GM18508 (cell line): ENCODE measurements around the gene DCP1B.

ENCODE experiments used
- ATAC-seq: cut with Tn5 transposase; IDR thresholded peaks from one replicate; pipeline ENCODE4 v1.9.1; 2021; ENCODE audit warnings: moderate number of reproducible peaks; ENCODE audit not compliant: insufficient read depth, unreplicated experiment

DCP1B gene

DNA sequence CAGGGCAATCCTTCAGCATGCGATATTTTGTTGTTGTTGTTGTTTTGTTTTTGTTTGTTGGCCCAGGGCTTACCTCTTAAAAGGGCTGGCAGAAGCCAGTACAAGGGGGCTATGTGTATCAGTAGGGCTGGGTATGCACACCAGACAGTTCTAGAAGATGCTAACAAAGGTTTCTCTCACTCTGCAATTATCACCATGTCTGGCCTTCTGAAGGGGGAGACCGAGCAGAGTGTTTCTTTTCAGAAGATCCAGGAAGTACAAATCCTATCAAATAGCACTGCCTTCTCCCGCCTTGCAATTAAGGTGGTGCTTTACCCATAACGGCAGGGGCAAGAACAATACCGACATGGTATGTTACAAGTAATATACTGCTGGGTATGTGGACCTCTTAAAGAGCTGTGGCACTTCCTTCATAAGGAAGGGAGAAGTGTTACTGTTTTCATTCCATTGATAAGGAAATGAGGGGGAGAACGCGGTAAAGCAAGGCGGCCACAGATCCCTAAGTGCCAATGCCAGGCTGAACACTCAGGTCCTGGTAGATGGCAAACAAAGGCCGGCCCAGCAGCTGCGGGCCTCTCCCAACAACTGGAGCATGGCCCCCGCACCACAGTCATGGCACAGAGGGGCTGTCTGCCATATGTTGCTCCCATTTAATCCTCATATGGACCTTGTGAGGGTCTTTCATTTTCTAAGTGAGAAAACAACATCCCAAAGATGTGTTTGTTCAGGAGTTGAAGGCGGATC, 66.6 kb downstream of the DCP1B start:
- no peak for ATAC-seq

DNA sequence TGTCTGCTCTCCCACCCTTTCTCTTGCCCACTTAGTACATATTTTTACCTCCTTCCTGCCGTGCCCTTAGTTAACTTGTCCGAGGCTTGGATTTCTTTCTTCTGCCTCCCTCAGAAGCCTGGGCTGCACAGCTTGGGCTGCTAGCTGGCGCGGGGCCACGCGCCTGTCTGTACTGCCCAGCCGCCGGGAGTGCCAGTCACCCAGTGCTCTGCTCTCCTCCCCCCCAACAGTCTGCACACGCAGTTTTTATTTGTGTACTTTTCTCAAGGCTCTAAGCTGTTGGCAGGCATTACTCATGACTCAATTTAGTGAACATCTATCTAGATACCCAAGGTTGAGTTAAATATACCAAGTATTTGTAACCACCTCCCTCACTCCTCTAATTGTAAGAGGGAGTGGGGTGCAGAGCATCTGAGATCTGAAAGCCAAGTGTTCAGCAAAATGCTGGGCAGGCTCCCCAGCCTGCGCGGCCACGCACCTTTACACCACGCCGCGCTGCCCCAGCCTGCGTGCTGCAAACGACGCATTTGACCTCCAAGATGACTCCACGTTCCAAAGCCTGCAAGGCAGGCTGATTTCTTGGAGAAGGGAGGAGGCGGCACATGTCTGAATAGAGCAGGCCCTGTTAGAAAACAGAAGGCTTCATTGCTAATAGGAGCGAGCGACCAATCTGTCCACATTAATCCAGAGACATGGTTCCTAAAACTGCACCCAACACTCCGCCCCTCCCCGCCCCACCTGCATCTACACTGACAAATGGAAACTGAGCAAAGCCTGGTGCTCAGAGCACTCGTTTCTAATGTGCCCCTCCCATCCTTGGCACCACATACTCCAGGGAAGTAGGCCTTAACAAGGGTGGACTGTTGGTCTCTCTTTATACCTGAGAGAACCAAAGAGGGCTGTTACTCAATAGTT, 67.6 kb downstream of the DCP1B start:
- no peak for ATAC-seq

DNA sequence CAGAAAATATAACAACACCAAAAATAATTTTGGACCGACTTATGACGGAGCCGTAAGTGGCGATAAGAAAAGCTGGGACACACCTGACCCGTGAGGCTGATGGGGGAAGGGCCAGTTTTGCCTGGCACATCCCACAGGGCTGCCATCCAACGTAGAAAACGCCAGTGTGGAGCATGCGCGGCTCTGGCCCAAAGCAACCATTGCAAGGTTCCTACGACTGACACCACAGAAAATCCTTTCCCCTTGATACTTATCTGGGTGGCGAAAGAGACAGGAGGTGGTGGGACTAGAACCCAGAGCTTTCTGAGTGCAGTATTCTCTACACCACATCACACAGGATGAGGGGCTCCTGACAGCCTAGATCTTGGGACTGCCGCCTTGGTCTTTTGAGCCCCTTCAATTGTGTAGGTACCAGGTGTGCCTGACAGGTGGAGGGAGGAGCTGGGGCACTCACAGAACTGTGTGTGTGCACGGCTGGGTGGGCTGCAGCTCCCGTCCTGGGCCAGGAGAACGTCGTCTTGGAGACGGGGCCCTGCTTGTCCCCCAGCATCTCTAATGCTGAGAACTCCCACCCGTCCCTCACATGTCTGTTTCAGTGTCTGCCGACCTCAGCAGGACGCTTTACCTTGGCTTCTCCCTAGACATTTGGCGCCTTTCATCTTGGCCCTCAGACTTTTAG, 68.4 kb downstream of the DCP1B start:
- no peak for ATAC-seq

DNA sequence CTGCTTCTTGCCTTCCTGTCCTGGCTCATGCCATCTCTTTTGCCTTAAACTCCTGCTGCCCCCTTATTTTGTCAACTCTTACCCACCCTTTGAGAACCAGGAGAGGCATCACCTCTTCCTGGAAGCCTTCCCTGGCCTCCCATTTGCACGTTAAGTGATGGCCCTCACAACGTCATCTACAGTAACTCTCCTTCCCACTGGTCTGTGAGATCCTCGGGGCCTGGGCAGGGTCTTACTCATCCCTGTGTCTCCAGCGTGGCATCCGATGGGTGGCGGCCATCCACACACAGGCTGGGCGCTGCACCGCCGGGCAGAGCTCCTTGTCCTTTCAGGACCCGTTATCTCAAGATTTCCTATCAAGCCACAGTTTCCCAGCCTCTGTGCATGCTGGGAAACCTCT, 69.0 kb downstream of the DCP1B start:
- no peak for ATAC-seq

DNA sequence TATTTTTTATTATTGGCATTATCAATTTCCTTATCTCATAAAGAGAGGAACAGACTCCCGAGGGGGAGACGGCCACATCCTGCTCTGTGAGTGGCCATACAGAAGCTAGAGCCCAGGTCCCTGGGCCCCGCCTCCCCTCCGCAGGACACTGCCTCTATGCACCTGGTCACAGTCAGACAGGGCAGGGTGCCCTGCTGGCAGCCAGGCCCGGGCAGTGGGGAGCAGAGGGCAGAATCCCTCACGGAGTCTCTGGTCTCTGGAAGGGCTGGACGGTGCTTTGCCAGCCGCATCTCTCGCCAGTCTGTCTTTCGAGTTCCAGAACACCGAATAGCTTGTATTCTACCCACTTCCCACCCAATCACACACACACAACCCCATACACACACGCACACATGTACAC, 69.4 kb downstream of the DCP1B start:
- ATAC-seq, result no peak

DNA sequence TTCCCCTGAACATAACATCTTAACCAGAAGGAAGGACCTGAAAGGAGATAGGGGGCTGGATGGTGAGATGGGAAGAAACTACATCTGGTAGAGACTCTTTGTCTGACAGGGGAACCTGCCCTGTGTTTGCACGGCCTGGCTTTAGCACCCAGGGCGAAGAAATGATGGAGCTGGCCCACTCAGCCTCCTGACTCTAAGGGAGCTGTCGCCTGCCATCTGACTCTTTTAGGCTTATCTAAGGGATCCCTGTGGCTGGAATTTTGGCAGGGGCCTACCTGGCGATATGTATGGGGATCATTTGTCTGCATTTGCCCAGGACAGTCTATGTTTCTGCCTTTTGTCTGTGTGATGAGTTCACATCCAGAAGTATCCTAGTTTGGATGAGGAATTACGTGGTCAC, 70.2 kb downstream of the DCP1B start:
- no peak for ATAC-seq

DNA sequence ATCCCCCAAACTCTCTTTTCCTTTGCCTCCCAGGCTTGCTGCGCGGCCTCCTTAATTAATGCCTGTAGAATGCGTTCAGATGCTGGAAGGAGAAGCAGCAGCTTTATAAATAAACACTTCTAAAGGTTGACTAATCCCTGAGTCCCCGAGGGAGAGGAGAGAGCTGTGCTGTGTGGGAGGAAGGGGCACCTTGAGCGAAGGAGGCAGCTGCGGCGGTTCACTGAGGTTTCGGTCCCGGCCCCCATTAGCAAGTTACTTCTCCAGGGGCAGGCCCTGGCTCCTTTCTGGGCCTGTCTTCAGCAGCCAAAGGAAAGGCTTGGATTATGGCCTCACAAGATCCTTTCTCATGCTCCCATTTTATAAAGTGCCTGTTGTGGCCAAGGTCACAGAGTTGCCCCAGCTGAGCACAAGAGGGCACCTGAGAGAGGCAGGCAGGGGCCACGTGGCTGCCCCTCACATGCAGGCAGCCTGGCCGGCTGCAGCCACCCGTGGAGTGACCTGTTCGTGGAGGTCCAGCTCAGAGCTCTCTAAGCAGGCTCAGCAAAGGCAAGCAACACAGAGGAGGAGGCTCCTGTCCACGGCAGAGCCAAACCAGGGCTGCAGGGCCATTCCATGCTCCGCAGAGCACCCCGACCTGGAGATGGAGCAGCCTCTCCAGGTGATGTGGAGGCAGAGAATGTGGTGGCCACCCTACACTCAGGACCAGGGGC, 70.8 kb downstream of the DCP1B start:
- ATAC-seq, result no peak

DNA sequence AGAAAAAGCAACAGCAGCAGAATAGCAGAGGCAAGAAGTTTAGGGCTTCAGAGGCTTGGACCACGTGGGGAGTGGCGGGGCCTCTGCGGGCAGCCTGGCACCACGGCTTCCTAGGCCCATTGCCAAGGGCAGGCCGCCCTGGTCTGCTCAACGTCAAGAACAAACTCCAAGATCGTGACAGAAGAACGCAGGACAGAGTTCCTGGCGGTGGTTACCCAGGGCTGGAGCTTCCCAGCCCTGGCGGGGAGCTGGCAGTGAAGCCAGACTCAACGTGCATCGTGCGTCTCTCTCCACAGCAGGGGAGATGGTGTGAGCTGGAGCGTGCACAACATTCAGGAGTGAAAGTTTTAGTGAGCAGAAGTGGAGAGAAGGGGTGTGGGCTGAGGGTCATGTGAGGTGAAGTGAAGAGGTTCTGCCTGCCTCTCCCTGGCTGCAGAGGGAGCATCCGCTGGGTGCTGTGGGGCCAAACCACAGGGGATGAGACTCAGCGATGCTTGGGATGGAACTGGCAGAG, 71.9 kb downstream of the DCP1B start:
- ATAC-seq, result no peak

DNA sequence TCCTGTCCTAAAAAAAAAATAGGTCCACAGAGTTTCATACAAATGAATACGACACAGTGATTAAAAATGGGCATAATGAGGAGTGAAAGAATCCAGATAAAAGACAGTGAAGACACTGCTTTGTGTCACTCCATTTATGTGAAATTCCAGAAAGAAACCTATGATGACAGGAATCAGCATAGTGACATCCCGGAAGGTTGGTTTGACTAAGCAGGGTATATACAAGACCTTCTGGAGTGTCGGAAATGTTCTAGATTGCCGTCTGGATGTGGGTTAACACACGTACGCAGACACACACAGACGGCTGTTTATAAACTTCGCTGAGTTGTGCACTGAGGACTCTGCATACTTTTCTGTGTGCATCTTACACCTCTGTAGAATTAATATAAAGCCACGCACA, 72.6 kb downstream of the DCP1B start:
- ATAC-seq, result no peak

DNA sequence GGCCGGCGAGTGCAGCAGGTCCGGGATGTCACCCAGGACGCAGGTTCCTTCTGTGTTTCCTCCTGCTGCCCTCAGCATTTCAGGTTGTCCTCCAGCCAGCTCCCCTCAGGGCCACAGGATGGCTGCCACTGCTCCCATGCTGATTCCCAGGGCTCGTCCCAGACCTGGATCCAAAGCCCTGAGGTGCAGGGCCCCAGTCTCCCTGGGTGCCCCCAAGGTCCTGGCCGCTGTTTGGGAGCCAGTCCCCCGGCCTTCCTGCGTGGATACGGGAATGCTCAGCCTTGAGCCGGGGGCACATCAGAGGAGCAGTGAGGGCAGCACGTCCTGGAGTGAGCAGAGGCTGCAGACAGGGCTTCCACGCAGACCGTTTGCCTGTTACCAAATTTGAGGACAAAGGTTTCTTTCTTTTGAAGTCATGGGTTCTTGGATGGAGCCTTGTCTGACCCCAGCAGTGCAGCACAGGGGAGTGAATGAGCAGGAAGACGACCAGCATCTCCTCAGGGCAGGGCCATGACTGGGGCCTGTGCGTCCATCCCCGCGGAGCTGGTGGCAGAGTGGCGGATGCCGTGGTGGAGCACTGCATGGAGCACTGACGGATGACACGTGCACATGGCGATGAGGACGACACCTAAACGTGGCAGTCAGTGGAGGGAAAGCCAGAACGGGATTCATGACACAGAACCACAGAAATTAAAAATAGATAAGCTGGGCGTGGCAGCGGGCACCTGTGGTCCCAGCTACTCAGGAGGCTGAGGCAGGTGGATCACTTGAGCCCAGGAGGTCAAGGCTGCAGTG, 73.3 kb downstream of the DCP1B start:
- ATAC-seq, result no peak

DNA sequence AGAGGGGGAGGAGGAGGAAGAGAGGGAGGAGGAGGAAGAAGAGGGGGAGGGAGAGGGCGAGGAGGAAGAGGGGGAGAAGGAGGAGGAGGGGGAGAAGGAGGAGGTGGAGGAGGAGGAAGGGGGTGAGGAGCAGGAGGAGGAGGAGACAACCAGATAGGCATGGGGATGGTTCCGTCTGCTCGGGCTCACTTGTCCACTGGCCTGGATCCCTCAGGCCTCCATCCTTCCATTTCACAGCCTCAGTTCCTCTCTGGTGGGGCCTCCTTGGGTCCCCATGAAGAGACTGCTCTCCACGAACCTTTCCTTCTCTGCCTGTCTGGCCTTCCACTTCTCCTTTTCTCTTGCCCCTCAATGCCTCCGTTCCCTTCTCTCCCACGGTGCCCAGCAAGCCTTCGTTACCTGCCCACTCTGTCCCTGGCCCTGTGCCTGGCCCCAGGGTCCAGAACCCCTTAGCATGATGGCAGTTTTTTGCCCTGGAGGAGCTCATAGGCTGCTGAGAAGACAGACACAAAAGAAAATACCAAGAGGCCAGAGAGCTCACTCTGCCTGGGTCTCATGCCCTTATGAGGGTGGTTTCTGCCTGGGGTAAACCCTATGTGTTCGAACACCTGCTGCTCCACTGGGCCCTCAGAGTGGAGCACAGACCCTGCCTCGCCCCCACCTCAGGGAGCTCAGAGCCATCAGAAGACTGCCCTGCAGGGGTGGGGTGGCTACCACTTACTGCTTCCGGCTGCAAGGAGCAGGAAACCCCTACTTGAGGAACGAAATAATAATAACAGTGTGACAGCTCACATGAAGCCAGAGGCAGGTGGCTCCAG, 74.1 kb downstream of the DCP1B start:
- no peak for ATAC-seq

DNA sequence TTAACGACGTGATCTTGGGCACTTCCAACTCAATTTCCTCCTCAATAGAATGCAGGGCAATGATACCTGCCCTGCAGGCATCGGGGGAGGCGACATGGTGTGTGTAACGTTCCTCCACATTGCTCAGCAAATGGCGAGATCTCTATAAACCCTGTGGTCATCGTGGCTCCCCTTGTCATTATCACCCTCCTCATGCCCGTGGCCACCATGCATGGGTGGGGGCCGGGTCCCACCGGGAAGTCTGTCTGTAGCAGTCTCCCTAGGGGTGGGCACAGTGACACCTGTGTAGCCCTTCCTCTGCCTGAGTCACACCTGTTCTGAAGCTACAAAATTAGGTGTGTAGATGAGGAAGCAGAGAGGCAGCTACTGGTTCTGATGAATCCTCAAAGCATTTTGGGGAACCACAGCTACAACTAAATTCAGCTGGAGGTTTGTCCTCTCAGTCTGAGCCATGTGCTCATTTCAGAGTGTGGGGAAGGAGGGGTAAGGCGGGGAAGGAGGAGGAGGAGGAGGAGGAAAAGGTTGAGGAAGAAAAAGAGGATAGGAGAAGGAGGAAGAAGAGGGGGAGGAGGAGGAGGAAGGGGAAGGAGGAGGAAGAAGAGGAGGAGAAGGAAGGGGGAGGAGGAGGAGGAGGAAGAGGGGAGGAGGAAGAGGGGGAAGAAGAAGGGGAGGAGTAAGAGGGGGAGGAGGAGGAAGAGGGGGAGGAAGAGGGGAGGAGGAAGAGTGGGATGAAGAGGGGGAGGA, 74.8 kb downstream of the DCP1B start:
- ATAC-seq, result no peak

DNA sequence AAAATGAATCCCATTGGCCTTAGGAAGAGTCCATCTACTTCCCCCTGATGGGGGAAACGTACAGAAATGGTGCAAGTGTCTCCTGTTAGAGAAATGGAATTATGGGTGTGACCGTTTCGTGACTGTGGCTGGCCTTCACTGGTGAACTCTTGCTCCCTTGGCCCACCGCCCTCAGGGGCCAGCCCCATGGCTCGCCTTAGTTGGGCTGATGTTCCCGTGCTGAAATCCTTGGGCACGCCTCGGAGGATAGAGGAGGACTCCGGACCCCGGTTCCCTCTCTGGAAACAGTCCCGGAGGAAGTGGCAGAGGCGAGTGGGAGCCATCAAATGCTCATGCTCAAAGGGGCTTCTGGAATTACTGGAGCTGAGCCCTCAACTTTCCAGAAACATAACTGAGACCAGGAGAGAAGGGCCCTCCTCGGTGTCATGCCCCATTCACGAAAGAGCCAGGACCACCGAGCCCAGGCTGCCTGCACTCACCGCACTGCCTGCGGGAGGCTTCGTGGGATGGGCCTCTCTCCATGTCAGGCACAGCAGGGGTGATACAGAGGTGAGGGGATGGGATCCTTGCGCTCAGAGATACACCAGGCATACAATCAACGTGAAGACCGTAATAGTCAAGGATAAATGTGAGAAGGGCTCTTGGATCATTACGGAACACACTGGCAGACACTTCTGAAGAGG, 75.7 kb downstream of the DCP1B start:
- no peak for ATAC-seq

DNA sequence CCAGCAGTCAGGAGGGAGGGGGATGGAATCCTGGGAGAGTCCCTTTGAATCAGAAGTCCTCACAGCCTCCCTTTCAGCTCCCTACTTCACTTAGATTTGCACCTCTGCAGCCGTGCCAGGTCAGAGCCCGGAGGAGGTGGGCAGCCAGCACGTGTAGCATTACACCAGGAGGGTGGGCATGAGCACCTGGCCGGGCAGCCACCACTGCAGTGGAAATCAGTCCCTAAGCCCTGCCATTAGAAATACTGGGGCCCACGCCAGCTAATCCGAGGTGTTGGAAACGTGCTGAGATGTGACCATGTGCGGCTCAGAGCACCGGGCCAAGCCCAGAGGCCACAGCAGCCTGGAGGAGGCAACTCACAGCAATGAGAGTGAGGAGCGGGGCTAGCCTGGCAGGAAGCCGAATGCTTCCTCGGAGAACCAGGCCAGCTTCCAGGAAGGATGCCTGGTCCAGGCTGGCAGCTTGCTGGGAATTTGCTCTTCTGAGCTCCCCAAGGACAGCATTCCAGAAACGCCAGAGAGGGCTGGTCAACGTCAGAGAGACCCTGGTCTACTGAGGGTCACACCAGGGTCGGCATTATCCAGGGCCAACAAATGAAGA, 76.4 kb downstream of the DCP1B start:
- ATAC-seq, result no peak

DNA sequence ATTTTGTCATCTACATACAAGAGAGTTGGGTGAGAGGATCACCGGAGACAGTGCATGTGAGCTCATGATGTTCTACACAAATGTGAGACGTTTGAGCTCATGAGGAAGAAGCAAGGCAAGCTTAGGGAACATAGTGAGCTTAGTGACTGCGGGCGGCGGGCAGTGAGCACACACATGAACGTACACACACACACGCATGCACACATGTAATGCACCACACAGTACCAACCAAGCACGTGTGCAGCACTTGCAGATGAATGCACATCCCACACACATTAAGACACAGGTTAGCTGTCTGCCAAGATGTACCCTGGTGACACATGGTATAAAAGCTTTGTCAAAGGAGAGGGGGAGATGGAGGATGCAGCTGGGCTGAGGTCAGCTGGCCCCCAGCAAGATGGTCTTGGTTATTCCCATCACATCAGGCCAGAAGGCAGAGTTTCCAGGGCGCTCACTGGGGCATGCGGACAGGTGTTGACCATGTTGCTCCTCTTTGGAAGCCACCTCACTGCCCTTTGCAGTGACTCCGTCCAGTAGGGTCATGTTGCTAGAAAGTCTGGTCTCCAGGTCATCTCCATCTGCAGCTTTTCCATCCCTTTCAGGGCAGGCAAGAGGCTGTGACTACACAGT, 77.1 kb downstream of the DCP1B start:
- no peak for ATAC-seq

DNA sequence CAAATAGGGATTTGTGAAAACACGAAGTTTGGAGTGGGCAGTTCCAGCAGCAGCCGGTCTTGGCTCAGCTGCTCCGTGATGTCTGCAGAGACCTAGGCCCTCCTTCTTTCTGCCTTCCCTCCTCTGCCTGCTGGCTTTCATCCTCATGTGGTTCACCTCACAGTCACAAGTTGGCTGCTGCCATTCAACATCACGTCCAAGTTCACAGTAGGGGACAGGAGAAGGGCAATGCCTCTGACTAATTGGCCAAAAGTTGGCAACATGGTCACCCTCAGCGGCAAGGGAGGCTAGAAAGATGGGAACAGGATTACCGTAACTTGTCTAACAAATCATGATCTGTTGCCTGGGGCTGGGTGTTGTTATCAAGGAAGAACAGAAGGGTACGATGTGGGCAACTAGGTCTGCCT, 78.0 kb downstream of the DCP1B start:
- ATAC-seq, result no peak

DNA sequence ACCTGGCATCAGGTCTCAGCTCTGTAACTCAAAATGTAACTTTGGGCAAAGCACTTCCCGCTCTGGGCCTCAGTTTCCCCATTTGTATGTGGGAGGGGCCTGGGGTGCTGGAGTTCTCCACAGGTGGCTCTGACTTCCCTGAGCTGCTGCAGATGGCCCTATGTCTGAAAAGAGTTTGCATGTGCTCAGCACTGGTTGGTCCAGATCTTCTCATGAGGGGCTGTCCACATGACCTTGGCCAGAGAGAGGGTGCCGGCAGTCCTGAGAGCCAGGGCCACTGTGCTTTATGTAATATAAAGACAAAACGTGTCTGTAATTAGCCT, 78.6 kb downstream of the DCP1B start:
- no peak for ATAC-seq
